IPS-15b (cell line): ENCODE results near the gene ABCC1.

Experiments used
- H3K27me3 ChIP-seq: one replicate; pipeline ENCODE4 v1.6.1; 2013; ENCODE audit warnings: low read length; ENCODE audit not compliant: control insufficient read depth, insufficient read depth
- H3K36me3 ChIP-seq: one replicate; pipeline ENCODE4 v1.6.1; 2013; ENCODE audit warnings: low read length; ENCODE audit not compliant: control insufficient read depth, insufficient read depth
- H3K4me1 ChIP-seq: one replicate; pipeline ENCODE4 v1.6.1; 2013; ENCODE audit warnings: mild to moderate bottlenecking, low read length; ENCODE audit not compliant: control insufficient read depth, insufficient read depth
- H3K4me3 ChIP-seq: one replicate; pipeline ENCODE4 v1.5.1; 2013; ENCODE audit warnings: low read depth, low read length
- H3K9ac ChIP-seq: one replicate; pipeline ENCODE4 v1.6.1; 2013; ENCODE audit warnings: low read depth, mild to moderate bottlenecking, low read length
- H3K9me3 ChIP-seq: one replicate; pipeline ENCODE4 v1.6.1; 2013; ENCODE audit warnings: mild to moderate bottlenecking, low read length; ENCODE audit not compliant: control insufficient read depth, insufficient read depth

Gene ABCC1

DNA sequence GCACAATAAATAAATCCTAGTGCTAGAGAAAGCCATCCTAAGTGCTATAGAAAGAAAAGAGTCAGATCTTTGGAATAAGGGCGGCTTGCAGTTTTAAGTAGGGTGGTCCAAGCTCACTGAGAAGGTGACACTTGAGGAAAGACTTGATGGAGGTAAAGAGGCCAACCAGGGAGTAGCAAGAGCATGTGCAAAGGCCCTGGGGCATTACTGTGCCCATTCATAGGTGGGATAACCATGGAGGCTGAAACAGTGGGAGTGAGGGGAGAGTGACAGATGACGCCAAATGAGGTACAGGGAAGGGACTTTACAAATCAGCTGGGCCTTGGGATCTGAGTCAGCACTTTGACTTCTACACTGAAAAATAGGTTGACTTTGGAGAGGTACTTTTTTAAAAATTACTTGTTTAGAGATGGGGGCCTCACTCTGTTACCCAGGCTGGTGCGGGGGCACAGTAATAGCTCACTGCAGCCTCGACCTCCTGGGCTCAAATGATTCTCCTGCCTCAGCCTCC is 115.5 kb downstream of the ABCC1 start:
- Histone ChIP-seq H3K27me3 (no peaks in the 10 kb centered on the region), H3K36me3 (peaks cover 22% of the 10 kb centered on the region), H3K9me3 (no peaks in the 10 kb centered on the region), H3K4me3 (no peak overlapping the region), H3K9ac (no peak overlapping the region), H3K4me1 (no peaks in the 10 kb centered on the region)

DNA sequence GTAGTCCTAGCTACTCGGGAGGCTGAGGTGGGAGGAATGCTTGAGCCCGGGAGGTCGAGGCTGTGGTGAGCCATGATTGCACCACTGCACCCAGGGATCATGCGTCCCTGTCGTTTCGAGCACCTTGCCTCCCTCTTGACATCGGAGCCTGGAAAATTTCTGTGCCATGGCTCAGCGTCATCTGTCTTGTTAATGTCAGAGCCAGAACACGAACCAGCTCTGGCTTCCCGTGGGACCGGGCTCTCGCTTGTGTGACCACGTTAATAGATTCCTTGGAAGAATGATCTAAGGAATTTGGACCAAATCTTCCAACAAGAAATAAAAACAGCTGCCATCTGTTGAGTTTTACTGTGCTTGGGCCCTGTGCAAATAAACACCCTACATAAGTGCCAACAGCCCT is 117.7 kb downstream of the ABCC1 start:
- Histone ChIP-seq H3K27me3 (no peaks in the 10 kb centered on the region), H3K9ac (no peak overlapping the region), H3K4me3 (no peak overlapping the region), H3K4me1 (no peaks in the 10 kb centered on the region), H3K9me3 (no peaks in the 10 kb centered on the region), H3K36me3 (peaks cover 13% of the 10 kb centered on the region)

DNA sequence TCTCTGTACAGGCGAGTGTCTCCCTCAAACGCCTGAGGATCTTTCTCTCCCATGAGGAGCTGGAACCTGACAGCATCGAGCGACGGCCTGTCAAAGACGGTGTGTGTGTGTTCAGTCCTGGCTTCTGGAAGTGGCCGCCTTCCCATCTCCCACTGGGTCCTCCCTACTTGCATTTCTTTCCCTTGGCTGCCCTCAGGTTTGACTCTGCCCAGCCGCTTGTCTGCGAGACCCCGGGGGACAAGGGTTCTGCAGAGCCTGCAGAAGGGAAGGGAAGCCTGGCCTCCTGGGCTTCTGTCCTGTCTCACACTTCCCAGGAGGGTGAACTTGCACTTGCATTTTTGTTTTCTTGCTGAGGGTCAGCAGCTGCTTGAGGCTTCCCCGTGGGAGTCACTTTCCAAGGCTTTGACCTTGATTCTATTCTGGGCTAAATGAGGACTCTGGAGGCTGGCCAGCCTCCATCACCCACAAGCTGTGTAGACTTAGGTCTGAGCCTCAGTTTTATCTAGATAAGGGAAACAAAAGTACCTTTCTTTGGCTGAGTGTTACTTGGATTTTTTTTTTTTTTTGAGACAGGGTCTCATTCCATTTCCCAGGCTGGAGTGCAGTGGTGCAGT is 122.3 kb downstream of the ABCC1 start:
- Histone ChIP-seq H3K27me3 (no peaks in the 10 kb centered on the region), H3K36me3 (peaks cover 13% of the 10 kb centered on the region)

GRCh38 chr16:16073001-16073545 is 123.7 kb downstream of the ABCC1 start:
- H3K9me3 ChIP-seq = no peaks in the 10 kb centered on the region

More for the DNA sequence above, 122.3 kb downstream of the ABCC1 start:
- no peak overlapping the region for H3K4me3 ChIP-seq
- H3K4me1 ChIP-seq = no peaks in the 10 kb centered on the region
- no peaks in the 10 kb centered on the region for H3K9me3 ChIP-seq
- no peak overlapping the region for H3K9ac ChIP-seq

DNA sequence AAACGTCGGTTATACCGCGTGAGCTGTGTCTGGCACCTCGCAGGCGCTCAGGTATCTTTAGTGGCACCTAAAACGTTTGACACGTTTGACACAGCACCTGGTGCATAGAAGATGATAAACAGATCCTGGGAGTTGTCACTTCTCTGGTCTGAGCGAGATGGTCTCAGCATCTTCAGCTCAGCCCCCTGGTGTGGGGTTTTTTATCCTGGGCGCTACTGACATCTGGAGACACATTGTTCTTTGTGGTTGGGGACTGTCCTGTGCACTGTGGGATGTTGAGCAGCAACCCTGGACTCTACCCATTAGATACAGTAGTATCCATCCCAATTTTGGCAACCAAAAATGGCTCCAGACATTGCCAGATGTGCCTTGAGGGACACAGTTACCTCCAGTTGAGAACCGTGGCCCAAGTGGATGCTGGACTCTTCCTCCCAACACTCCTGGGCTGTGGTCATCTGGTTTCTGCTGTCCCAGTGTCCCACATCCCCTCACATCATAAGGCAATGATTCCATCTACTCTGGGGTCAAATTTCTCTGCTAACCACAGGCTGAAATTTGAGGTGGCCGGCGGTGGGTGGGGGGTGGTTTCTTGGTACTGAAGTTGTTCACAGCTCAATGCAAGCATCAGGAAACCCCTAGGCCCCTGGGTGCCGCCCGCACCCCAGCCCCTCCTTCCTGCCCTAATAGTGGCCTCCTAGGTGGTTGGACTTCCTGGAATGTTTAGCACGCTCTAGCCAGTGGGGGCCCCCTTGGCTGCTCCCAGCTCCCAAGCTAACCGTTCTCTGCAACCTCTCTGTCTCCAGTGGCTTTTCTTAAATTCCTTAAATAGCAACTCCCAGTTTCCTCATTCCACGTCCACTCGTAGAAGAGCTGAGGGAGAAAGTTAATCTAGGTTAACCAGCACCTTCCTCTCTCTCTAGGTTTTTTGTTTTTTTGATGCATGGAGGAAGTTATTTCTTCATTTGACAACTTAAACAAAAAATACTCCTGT is 124.8 kb downstream of the ABCC1 start:
- Histone ChIP-seq H3K9me3 (no peaks in the 10 kb centered on the region), H3K4me3 (no peak overlapping the region), H3K27me3 (no peaks in the 10 kb centered on the region), H3K9ac (no peak overlapping the region), H3K4me1 (no peaks in the 10 kb centered on the region), H3K36me3 (peaks cover 24% of the 10 kb centered on the region)

More at GRCh38 chr16:16073001-16073545, 123.7 kb downstream of the ABCC1 start:
- H3K4me3 ChIP-seq = no peak overlapping the region
- H3K4me1 ChIP-seq = no peaks in the 10 kb centered on the region
- peaks cover 23% of the 10 kb centered on the region for H3K36me3 ChIP-seq
- H3K9ac ChIP-seq = no peak overlapping the region
- H3K27me3 ChIP-seq = no peaks in the 10 kb centered on the region

GRCh38 chr16:16075488-16076422 is 126.3 kb downstream of the ABCC1 start:
- Histone ChIP-seq H3K36me3 (peaks cover 28% of the 10 kb centered on the region), H3K9me3 (no peaks in the 10 kb centered on the region), H3K4me1 (no peaks in the 10 kb centered on the region), H3K9ac (no peak overlapping the region), H3K27me3 (no peaks in the 10 kb centered on the region), H3K4me3 (no peak overlapping the region)

- H3K27me3 ChIP-seq = no peaks in the 10 kb centered on the region
- H3K36me3 ChIP-seq = peaks cover 28% of the 10 kb centered on the region
- H3K4me3 ChIP-seq = no peak overlapping the region
- no peaks in the 10 kb centered on the region for H3K9me3 ChIP-seq
- H3K4me1 ChIP-seq = no peaks in the 10 kb centered on the region
- no peak overlapping the region for H3K9ac ChIP-seq
Observed at GRCh38 chr16:16076423-16076813, 127.0 kb downstream of the ABCC1 start.

- H3K9ac ChIP-seq = no peak overlapping the region
- no peak overlapping the region for H3K4me3 ChIP-seq
- H3K27me3 ChIP-seq = no peaks in the 10 kb centered on the region
- no peaks in the 10 kb centered on the region for H3K4me1 ChIP-seq
- H3K36me3 ChIP-seq = peaks cover 46% of the 10 kb centered on the region
- no peaks in the 10 kb centered on the region for H3K9me3 ChIP-seq
Observed at GRCh38 chr16:16080465-16081065, 131.1 kb downstream of the ABCC1 start.

- no peaks in the 10 kb centered on the region for H3K4me1 ChIP-seq
- H3K9me3 ChIP-seq = no peaks in the 10 kb centered on the region
- H3K27me3 ChIP-seq = no peaks in the 10 kb centered on the region
- H3K9ac ChIP-seq = no peak overlapping the region
- peaks cover 46% of the 10 kb centered on the region for H3K36me3 ChIP-seq
- no peak overlapping the region for H3K4me3 ChIP-seq
Observed at GRCh38 chr16:16081141-16081540, 131.7 kb downstream of the ABCC1 start.

DNA sequence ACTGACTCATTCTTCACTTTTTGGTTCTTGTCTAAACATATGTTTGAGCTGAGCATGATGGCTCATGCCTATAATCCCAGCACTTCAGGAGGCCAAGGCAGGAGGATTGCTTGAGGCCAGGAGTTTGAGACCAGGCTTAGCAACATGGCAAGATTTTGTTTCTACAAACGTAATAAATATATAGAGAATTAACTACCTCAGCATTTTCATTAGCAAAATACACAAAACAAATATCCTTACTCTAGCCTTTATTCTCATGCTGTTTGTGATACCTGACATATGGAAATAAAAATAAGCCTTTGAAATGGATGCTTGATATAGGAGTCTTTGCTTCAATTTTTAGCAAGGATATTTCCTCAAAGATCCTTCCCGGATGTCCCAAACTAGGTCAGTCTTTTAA is 132.8 kb downstream of the ABCC1 start:
- H3K4me3 ChIP-seq = no peak overlapping the region
- H3K9me3 ChIP-seq = no peaks in the 10 kb centered on the region
- H3K4me1 ChIP-seq = no peaks in the 10 kb centered on the region
- no peaks in the 10 kb centered on the region for H3K27me3 ChIP-seq
- H3K9ac ChIP-seq = no peak overlapping the region
- H3K36me3 ChIP-seq = peaks cover 46% of the 10 kb centered on the region
